ENCODE results near the gene PCBD1.
A peak's percentile ranks its signal among the peaks of the same experiment; 100 is the strongest.

PCBD1 gene
- 3.7 to 4.8 (median 4.0) reads per million in 3 donors for total RNA-seq

GRCh38 chr10:70887804-70888800 lies at the start of gene PCBD1:
TSS of gene PCBD1 (minus strand) at chr10:70888565. CDS start at chr10:70888533, 32 bp downstream.
- H3K27ac ChIP-seq (ENCODE audit: insufficient read depth, low read length, poor library complexity, severe bottlenecking): peak within 1 kb of the TSS; percentile 74
- peaks cover 3% of the 10 kb centered on the region for H3K36me3 ChIP-seq (ENCODE audit: control insufficient read depth, insufficient read depth, low read length)
- H3K4me3 ChIP-seq (ENCODE audit: insufficient read depth, low read depth, low read length, poor library complexity, severe bottlenecking): peak within 1 kb of the TSS; percentile 96
- H3K4me1 ChIP-seq (ENCODE audit: control insufficient read depth, insufficient read depth, low read length, poor library complexity, severe bottlenecking): peaks cover 12% of the 10 kb centered on the region
- H3K27me3 ChIP-seq (replicated peaks; ENCODE audit: control insufficient read depth, insufficient read depth, low read length, poor library complexity, severe bottlenecking): no peaks in the 10 kb centered on the region
- H3K9me3 ChIP-seq (ENCODE audit: control insufficient read depth, low read length): no peaks in the 10 kb centered on the region
- peak; percentile 34 to 57 (median 55) for DNase-seq

DNA sequence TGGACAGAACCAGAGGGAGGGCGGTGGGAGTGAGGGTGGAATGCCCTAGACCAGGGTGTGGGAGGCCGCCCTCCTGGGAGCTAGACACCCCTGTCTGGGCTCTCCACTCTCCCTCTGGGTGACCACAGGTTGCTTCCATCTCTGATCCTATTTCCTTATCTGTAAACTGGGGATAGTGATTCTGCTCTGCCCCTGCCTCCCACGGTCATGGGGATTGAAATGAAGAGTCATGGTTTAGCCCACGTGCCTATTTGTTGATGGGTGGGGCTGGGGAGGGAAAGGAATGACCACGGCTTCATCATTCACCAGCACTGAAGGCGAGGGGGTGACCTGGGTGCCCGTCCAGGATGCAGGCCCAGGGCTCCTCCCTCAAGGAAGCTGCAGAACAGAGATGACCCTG lies 49.3 kb upstream of the PCBD1 start:
- no peaks in the 10 kb centered on the region for H3K27me3 ChIP-seq (replicated peaks; ENCODE audit: control insufficient read depth, insufficient read depth, low read length, poor library complexity, severe bottlenecking)
- no peaks in the 10 kb centered on the region for H3K4me1 ChIP-seq (ENCODE audit: control insufficient read depth, insufficient read depth, low read length, poor library complexity, severe bottlenecking)
- no peak overlapping the region for H3K27ac ChIP-seq (ENCODE audit: insufficient read depth, low read length, poor library complexity, severe bottlenecking)
- H3K36me3 ChIP-seq (ENCODE audit: control insufficient read depth, insufficient read depth, low read length): no peaks in the 10 kb centered on the region
- no peak for DNase-seq
- H3K4me3 ChIP-seq (ENCODE audit: insufficient read depth, low read depth, low read length, poor library complexity, severe bottlenecking): no peak overlapping the region
- no peaks in the 10 kb centered on the region for H3K9me3 ChIP-seq (ENCODE audit: control insufficient read depth, low read length)

- DNase-seq: no peak
- no peaks in the 10 kb centered on the region for H3K4me1 ChIP-seq (ENCODE audit: control insufficient read depth, insufficient read depth, low read length, poor library complexity, severe bottlenecking)
- no peaks in the 10 kb centered on the region for H3K9me3 ChIP-seq (ENCODE audit: control insufficient read depth, low read length)
- no peak overlapping the region for H3K27ac ChIP-seq (ENCODE audit: insufficient read depth, low read length, poor library complexity, severe bottlenecking)
- H3K27me3 ChIP-seq (replicated peaks; ENCODE audit: control insufficient read depth, insufficient read depth, low read length, poor library complexity, severe bottlenecking): no peaks in the 10 kb centered on the region
- no peak overlapping the region for H3K4me3 ChIP-seq (ENCODE audit: insufficient read depth, low read depth, low read length, poor library complexity, severe bottlenecking)
- H3K36me3 ChIP-seq (ENCODE audit: control insufficient read depth, insufficient read depth, low read length): no peaks in the 10 kb centered on the region
These were observed 47.7 kb upstream of the PCBD1 start for GRCh38 chr10:70936111-70936510.

DNA sequence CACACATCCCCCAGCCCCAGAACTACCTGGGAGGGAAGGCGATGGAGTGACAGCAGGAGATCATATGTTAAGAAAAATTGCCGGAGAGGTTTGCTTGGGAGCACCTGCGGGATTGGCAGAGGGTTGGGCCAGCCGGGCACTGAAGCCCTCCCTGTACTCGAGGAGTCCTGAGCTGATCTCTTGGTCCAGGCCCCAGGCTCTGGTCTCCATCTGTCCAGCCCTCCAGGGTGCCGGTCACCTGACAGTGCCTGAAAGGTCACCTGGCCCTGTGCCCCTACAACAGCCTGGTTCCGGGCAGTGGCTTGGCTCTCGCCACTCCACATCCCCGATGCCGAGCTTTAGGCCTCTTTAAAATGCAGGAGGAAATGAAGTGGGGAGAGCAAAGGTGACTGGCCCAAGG lies 47.3 kb upstream of the PCBD1 start:
- H3K36me3 ChIP-seq (ENCODE audit: control insufficient read depth, insufficient read depth, low read length): no peaks in the 10 kb centered on the region
- no peaks in the 10 kb centered on the region for H3K27me3 ChIP-seq (replicated peaks; ENCODE audit: control insufficient read depth, insufficient read depth, low read length, poor library complexity, severe bottlenecking)
- no peak for DNase-seq
- H3K27ac ChIP-seq (ENCODE audit: insufficient read depth, low read length, poor library complexity, severe bottlenecking): no peak overlapping the region
- H3K4me1 ChIP-seq (ENCODE audit: control insufficient read depth, insufficient read depth, low read length, poor library complexity, severe bottlenecking): no peaks in the 10 kb centered on the region
- H3K4me3 ChIP-seq (ENCODE audit: insufficient read depth, low read depth, low read length, poor library complexity, severe bottlenecking): no peak overlapping the region
- no peaks in the 10 kb centered on the region for H3K9me3 ChIP-seq (ENCODE audit: control insufficient read depth, low read length)

- no peaks in the 10 kb centered on the region for H3K9me3 ChIP-seq (ENCODE audit: control insufficient read depth, low read length)
- DNase-seq: no peak
- no peak overlapping the region for H3K4me3 ChIP-seq (ENCODE audit: insufficient read depth, low read depth, low read length, poor library complexity, severe bottlenecking)
- no peaks in the 10 kb centered on the region for H3K36me3 ChIP-seq (ENCODE audit: control insufficient read depth, insufficient read depth, low read length)
- no peaks in the 10 kb centered on the region for H3K27me3 ChIP-seq (replicated peaks; ENCODE audit: control insufficient read depth, insufficient read depth, low read length, poor library complexity, severe bottlenecking)
- no peaks in the 10 kb centered on the region for H3K4me1 ChIP-seq (ENCODE audit: control insufficient read depth, insufficient read depth, low read length, poor library complexity, severe bottlenecking)
- no peak overlapping the region for H3K27ac ChIP-seq (ENCODE audit: insufficient read depth, low read length, poor library complexity, severe bottlenecking)
These were observed 46.8 kb upstream of the PCBD1 start for GRCh38 chr10:70935125-70935625.

GRCh38 chr10:70934701-70935100 lies 46.3 kb upstream of the PCBD1 start:
- DNase-seq: no peak
- H3K27me3 ChIP-seq (replicated peaks; ENCODE audit: control insufficient read depth, insufficient read depth, low read length, poor library complexity, severe bottlenecking): no peaks in the 10 kb centered on the region
- H3K27ac ChIP-seq (ENCODE audit: insufficient read depth, low read length, poor library complexity, severe bottlenecking): no peak overlapping the region
- no peaks in the 10 kb centered on the region for H3K4me1 ChIP-seq (ENCODE audit: control insufficient read depth, insufficient read depth, low read length, poor library complexity, severe bottlenecking)
- H3K4me3 ChIP-seq (ENCODE audit: insufficient read depth, low read depth, low read length, poor library complexity, severe bottlenecking): no peak overlapping the region
- H3K9me3 ChIP-seq (ENCODE audit: control insufficient read depth, low read length): no peaks in the 10 kb centered on the region
- H3K36me3 ChIP-seq (ENCODE audit: control insufficient read depth, insufficient read depth, low read length): no peaks in the 10 kb centered on the region

DNA sequence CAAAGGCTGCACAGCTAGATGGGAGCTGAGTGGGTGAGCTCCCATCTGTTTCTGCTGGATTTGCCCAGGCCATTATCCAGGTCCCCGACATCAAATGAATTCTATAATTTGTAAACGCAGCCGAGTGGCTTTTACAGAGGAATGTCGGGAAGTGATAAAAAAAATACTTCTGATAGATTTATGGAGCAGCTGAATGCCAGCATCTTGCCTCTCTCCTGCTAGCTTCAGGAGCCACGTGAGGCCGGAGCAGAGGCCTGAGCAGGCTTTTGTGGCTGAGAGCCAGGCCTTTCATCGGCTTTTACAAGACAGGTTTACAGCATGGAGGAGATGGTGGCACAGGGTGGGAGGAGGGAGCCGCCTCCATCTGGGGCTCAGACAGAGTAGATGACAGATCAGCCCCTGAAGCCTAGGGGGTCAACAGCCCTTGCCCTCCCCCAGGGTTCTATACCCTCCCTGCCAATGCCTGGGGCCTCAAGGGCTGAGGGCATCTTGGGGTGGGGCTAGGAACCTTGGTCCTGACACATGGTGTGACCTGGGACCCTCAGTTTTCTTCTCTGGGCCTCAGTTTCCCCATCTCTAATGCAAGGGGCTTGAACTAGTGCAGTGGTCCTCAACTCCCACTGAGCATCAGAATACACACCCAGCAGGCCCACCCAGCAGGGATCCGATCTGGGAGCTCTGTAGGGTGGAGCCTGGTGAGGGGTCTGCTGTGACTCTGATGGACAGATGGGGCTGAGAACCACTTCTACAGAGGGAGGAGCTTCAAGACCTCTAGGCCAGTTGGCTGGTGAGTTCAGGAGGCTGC lies 44.2 kb upstream of the PCBD1 start:
- DNase-seq: no peak
- no peak overlapping the region for H3K27ac ChIP-seq (ENCODE audit: insufficient read depth, low read length, poor library complexity, severe bottlenecking)
- H3K27me3 ChIP-seq (replicated peaks; ENCODE audit: control insufficient read depth, insufficient read depth, low read length, poor library complexity, severe bottlenecking): no peaks in the 10 kb centered on the region
- H3K36me3 ChIP-seq (ENCODE audit: control insufficient read depth, insufficient read depth, low read length): no peaks in the 10 kb centered on the region
- no peak overlapping the region for H3K4me3 ChIP-seq (ENCODE audit: insufficient read depth, low read depth, low read length, poor library complexity, severe bottlenecking)
- no peaks in the 10 kb centered on the region for H3K4me1 ChIP-seq (ENCODE audit: control insufficient read depth, insufficient read depth, low read length, poor library complexity, severe bottlenecking)
- H3K9me3 ChIP-seq (ENCODE audit: control insufficient read depth, low read length): no peaks in the 10 kb centered on the region

DNA sequence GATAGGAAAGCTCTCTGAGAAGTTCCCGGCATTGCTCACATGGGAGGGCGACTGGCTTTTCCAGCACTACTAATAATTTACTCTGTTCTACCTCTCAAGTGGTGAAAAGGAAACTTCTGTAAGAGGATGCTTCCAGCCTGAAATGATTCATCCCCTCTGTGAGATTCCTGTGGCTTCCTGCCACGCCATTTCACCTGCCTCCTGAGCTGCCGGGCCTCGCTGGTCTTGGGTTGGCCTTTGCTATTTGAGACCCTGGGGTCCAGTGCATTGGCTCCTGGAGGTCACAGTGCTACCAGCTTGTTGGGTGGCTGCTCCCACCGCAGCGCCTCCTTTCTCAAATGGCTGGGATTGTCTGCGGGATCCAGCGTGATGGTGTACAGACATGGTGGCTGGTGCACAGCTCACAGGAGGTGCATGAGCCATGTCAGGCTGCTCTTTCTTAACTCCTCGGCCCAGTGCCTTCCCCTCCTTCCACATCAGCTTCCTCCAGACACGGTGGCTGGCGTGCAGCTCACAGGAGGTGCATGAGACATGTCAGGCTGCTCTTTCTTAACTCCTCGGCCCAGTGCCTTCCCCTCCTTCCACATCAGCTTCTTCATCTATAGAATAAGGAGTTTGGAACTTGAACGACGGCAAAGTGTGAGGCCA lies 42.9 kb upstream of the PCBD1 start:
- DNase-seq: no peak
- Histone ChIP-seq H3K9me3 (ENCODE audit: control insufficient read depth, low read length) (no peaks in the 10 kb centered on the region), H3K4me1 (ENCODE audit: control insufficient read depth, insufficient read depth, low read length, poor library complexity, severe bottlenecking) (no peaks in the 10 kb centered on the region), H3K4me3 (ENCODE audit: insufficient read depth, low read depth, low read length, poor library complexity, severe bottlenecking) (no peak overlapping the region), H3K27ac (ENCODE audit: insufficient read depth, low read length, poor library complexity, severe bottlenecking) (no peak overlapping the region), H3K27me3 (replicated peaks; ENCODE audit: control insufficient read depth, insufficient read depth, low read length, poor library complexity, severe bottlenecking) (no peaks in the 10 kb centered on the region), H3K36me3 (ENCODE audit: control insufficient read depth, insufficient read depth, low read length) (no peaks in the 10 kb centered on the region)

- Histone ChIP-seq H3K27me3 (replicated peaks; ENCODE audit: control insufficient read depth, insufficient read depth, low read length, poor library complexity, severe bottlenecking) (no peaks in the 10 kb centered on the region), H3K36me3 (ENCODE audit: control insufficient read depth, insufficient read depth, low read length) (no peaks in the 10 kb centered on the region), H3K4me3 (ENCODE audit: insufficient read depth, low read depth, low read length, poor library complexity, severe bottlenecking) (no peak overlapping the region), H3K9me3 (ENCODE audit: control insufficient read depth, low read length) (no peaks in the 10 kb centered on the region), H3K27ac (ENCODE audit: insufficient read depth, low read length, poor library complexity, severe bottlenecking) (no peak overlapping the region), H3K4me1 (ENCODE audit: control insufficient read depth, insufficient read depth, low read length, poor library complexity, severe bottlenecking) (no peaks in the 10 kb centered on the region)
- no peak for DNase-seq
These were observed 42.1 kb upstream of the PCBD1 start for GRCh38 chr10:70930263-70931000.
